Stimulated activated CD4-positive, alpha-beta T cell treated with anti-CD3 and anti-CD28 coated beads, Interleukin-4, amount 100 ng/mL, for 4 hours (primary cell): Measurements from ENCODE around the gene PTPRD.

ENCODE experiments used
- DNase-seq, 2 experiments: peaks; one replicate each; pipeline ENCODE4 v3.0.0-alpha.2; 2020

PTPRD gene

GRCh38 chr9:10146517-10147331, 466.1 kb downstream of the PTPRD start:
- DNase-seq: no peak

GRCh38 chr9:10144355-10144754, 468.4 kb downstream of the PTPRD start:
- DNase-seq: no peak

GRCh38 chr9:10135553-10135952, 477.2 kb downstream of the PTPRD start:
- DNase-seq: no peak

GRCh38 chr9:10134266-10134665, 478.5 kb downstream of the PTPRD start:
- no peak for DNase-seq

GRCh38 chr9:10130061-10130675, 482.6 kb downstream of the PTPRD start:
- no peak for DNase-seq

GRCh38 chr9:10127867-10128266, 484.9 kb downstream of the PTPRD start:
- no peak for DNase-seq

- no peak for DNase-seq
These were observed 500.0 kb downstream of the PTPRD start for GRCh38 chr9:10112798-10113197.

- no peak for DNase-seq
These were observed 500.7 kb downstream of the PTPRD start for GRCh38 chr9:10112070-10112469.

GRCh38 chr9:10108815-10109214, 504.0 kb downstream of the PTPRD start:
- no peak for DNase-seq

GRCh38 chr9:10104774-10105173, 508.0 kb downstream of the PTPRD start:
- no peak for DNase-seq

GRCh38 chr9:10095208-10095607, 517.6 kb downstream of the PTPRD start:
- no peak for DNase-seq

- DNase-seq: no peak
These were observed 518.2 kb downstream of the PTPRD start for GRCh38 chr9:10094563-10094962.

- no peak for DNase-seq
These were observed 532.8 kb downstream of the PTPRD start for GRCh38 chr9:10080012-10080411.

GRCh38 chr9:10079284-10079964, 533.4 kb downstream of the PTPRD start:
- DNase-seq: no peak

- DNase-seq: no peak
These were observed 541.2 kb downstream of the PTPRD start for GRCh38 chr9:10071579-10071978.

- no peak for DNase-seq
These were observed 550.0 kb downstream of the PTPRD start for GRCh38 chr9:10062629-10063395.

- DNase-seq: no peak
These were observed 553.8 kb downstream of the PTPRD start for GRCh38 chr9:10059044-10059443.

- DNase-seq: no peak
These were observed 556.9 kb downstream of the PTPRD start for GRCh38 chr9:10055886-10056395.

GRCh38 chr9:10054456-10054855, 558.3 kb downstream of the PTPRD start:
- no peak for DNase-seq

GRCh38 chr9:10052916-10053315, 559.9 kb downstream of the PTPRD start:
- no peak for DNase-seq

GRCh38 chr9:10052181-10052580, 560.6 kb downstream of the PTPRD start:
- no peak for DNase-seq

- no peak for DNase-seq
These were observed 562.8 kb downstream of the PTPRD start for GRCh38 chr9:10050016-10050415.

- DNase-seq: no peak
These were observed 563.8 kb downstream of the PTPRD start for GRCh38 chr9:10048994-10049393.
